SK-N-SH treated with all-trans-retinoic acid at 6 μM for 48 hours (cell line): ENCODE results near the gene PRR5L.

Source experiments
- ATAC-seq: fragments of 200-7000 bp; cut with Tn5 transposase; 3 replicates; pipeline ENCODE4 v1.9.1; 2020; ENCODE audit warnings: mild to moderate bottlenecking, moderate library complexity
- ARNTL ChIP-seq: fragments of 450-650 bp; formaldehyde crosslinking; IDR thresholded peaks from 2 replicates; pipeline ENCODE4 v1.5.0; 2020; ENCODE audit warnings: low read depth, mild to moderate bottlenecking, moderate library complexity, borderline replicate concordance
- BACH2 ChIP-seq: fragments of 250-450 bp; sonication (Bioruptor Pico); IDR thresholded peaks from 2 replicates; pipeline ENCODE4 v1.9.0; 2021; ENCODE audit warnings: mild to moderate bottlenecking, borderline replicate concordance
- CREB5 ChIP-seq: fragments of 250-450 bp; sonication (Bioruptor Pico); IDR thresholded peaks from 2 replicates; pipeline ENCODE4 v1.5.1; 2020; ENCODE audit warnings: low read depth, mild to moderate bottlenecking, moderate library complexity
- CSDC2 ChIP-seq: fragments of 250-450 bp; sonication (Bioruptor Pico); IDR thresholded peaks from 2 replicates; pipeline ENCODE4 v1.5.0; 2020; ENCODE audit warnings: mild to moderate bottlenecking, moderate library complexity
- ESRRG ChIP-seq: fragments of 250-450 bp; sonication (Bioruptor Pico); IDR thresholded peaks from 2 replicates; pipeline ENCODE4 v1.6.1; 2021; ENCODE audit warnings: mild to moderate bottlenecking
- GLIS3 ChIP-seq: fragments of 250-450 bp; sonication (Bioruptor Pico); IDR thresholded peaks from 2 replicates; pipeline ENCODE4 v1.5.0; 2020; ENCODE audit warnings: mild to moderate bottlenecking, moderate library complexity
- ISL1 ChIP-seq: fragments of 250-450 bp; sonication (Bioruptor Pico); IDR thresholded peaks from 2 replicates; pipeline ENCODE4 v2.1.2; 2022; ENCODE audit warnings: mild to moderate bottlenecking, moderate library complexity
- OSR1 ChIP-seq: fragments of 250-450 bp; sonication (Bioruptor Pico); IDR thresholded peaks from 2 replicates; pipeline ENCODE4 v1.8.0; 2022; ENCODE audit warnings: moderate library complexity, mild to moderate bottlenecking, inconsistent platforms
- PATZ1 ChIP-seq: fragments of 250-450 bp; sonication (Bioruptor Pico); IDR thresholded peaks from 2 replicates; pipeline ENCODE4 v1.8.0; 2020; ENCODE audit warnings: mild to moderate bottlenecking, moderate library complexity, borderline replicate concordance
- RARB ChIP-seq: fragments of 250-450 bp; sonication (Bioruptor Pico); IDR thresholded peaks from 2 replicates; pipeline ENCODE4 v1.8.0; 2021; ENCODE audit warnings: mild to moderate bottlenecking, moderate library complexity
- SNAI2 ChIP-seq: fragments of 250-450 bp; sonication (Bioruptor Pico); IDR thresholded peaks from 2 replicates; pipeline ENCODE4 v1.5.0; 2020; ENCODE audit warnings: mild to moderate bottlenecking, moderate library complexity
- TCF4 ChIP-seq: fragments of 250-450 bp; sonication (Bioruptor Pico); IDR thresholded peaks from 2 replicates; pipeline ENCODE4 v1.8.0; 2021; ENCODE audit warnings: mild to moderate bottlenecking, moderate library complexity, borderline replicate concordance
- TOX ChIP-seq: fragments of 250-450 bp; sonication (Bioruptor Pico); IDR thresholded peaks from 2 replicates; pipeline ENCODE4 v1.8.0; 2021; ENCODE audit warnings: mild to moderate bottlenecking, moderate library complexity, borderline replicate concordance
- ZC3H10 ChIP-seq: fragments of 250-450 bp; sonication (Bioruptor Pico); IDR thresholded peaks from 2 replicates; pipeline ENCODE4 v1.5.1; 2021; ENCODE audit warnings: mild to moderate bottlenecking, moderate library complexity
- ZFP3 ChIP-seq: fragments of 250-450 bp; sonication (Bioruptor Pico); IDR thresholded peaks from 2 replicates; pipeline ENCODE4 v1.5.0; 2020; ENCODE audit warnings: mild to moderate bottlenecking, moderate library complexity
- ZFP30 ChIP-seq: fragments of 450-650 bp; formaldehyde crosslinking; IDR thresholded peaks from 2 replicates; pipeline ENCODE4 v1.5.0; 2022; ENCODE audit warnings: mild to moderate bottlenecking, moderate library complexity
- ZNF565 ChIP-seq: fragments of 450-650 bp; formaldehyde crosslinking; conservative IDR thresholded peaks from 2 replicates; pipeline ENCODE4 v1.5.0; 2020; ENCODE audit warnings: low read depth, mild to moderate bottlenecking, moderate library complexity
- ZNF70 ChIP-seq: fragments of 450-650 bp; formaldehyde crosslinking; IDR thresholded peaks from 2 replicates; pipeline ENCODE4 v1.5.0; 2020; ENCODE audit warnings: mild to moderate bottlenecking, moderate library complexity
- ZNF8 ChIP-seq: fragments of 450-650 bp; formaldehyde crosslinking; IDR thresholded peaks from 2 replicates; pipeline ENCODE4 v1.5.0; 2020; ENCODE audit warnings: mild to moderate bottlenecking, moderate library complexity
- TF ChIP-seq, protein P1 (sequence below): fragments of 250-450 bp; sonication (Bioruptor Pico); IDR thresholded peaks from 2 replicates; pipeline ENCODE4 v1.8.0; 2021; ENCODE audit warnings: low read depth, mild to moderate bottlenecking, moderate library complexity, borderline replicate concordance
- TF ChIP-seq, protein P2 (sequence below): fragments of 250-450 bp; sonication (Bioruptor Pico); IDR thresholded peaks from 2 replicates; pipeline ENCODE4 v1.5.0; 2020; ENCODE audit warnings: mild to moderate bottlenecking, moderate library complexity

Gene PRR5L

GRCh38 chr11:36264973-36265344, 31.1 kb upstream of the PRR5L start (continued):
- TF ChIP-seq, protein P1, sequence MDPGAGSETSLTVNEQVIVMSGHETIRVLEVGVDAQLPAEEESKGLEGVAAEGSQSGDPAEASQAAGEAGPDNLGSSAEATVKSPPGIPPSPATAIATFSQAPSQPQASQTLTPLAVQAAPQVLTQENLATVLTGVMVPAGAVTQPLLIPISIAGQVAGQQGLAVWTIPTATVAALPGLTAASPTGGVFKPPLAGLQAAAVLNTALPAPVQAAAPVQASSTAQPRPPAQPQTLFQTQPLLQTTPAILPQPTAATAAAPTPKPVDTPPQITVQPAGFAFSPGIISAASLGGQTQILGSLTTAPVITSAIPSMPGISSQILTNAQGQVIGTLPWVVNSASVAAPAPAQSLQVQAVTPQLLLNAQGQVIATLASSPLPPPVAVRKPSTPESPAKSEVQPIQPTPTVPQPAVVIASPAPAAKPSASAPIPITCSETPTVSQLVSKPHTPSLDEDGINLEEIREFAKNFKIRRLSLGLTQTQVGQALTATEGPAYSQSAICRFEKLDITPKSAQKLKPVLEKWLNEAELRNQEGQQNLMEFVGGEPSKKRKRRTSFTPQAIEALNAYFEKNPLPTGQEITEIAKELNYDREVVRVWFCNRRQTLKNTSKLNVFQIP (CRISPR knock-in tag), result no peak
- TF ChIP-seq CREB5 (no peak), ZFP3 (CRISPR knock-in tag) (no peak)

DNA sequence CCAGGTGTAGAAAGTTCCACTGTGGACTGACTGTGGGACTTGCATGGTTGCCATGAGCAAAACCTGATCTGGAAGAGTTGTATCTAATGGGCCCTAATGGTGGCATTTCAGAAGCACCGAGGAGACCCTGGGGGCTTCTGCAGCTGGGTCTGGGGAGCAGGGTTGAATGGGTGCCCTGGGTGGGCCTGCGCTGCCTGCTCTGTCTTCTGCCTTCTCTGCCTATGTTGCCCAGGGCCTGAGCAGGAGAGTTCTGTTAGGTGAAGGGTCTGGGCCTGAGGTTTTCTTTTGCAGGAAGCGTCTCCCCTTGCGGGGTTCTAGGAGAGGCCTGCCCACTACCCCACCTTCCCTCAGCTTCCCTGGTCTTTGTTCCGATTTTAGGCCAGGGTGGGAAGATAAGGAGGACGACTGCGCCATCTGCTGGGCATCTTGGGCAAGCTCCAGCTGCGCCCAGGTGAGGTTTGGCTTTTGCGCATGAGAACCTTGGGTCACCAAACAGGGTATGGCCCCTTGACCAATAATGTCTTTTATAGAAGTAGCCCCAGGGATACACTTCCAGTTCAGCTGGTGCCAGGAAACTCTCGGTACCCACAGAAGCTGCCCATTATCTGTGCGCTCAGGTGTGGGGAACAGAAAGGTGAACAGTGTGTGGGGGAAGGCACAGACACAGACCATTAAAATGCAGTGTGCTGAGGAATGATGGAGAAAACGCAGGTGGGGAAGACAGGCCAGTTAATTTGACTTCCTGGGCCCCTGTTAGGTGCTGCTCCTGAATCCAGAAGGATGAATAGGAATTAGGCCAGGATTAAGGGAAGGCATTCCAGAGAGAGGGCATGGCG, 30.1 kb upstream of the PRR5L start:
- TF ChIP-seq BACH2 (CRISPR knock-in tag), result no peak
- TF ChIP-seq PATZ1 (CRISPR knock-in tag), result no peak
- no peak for TF ChIP-seq ISL1
- TF ChIP-seq ARNTL (CRISPR knock-in tag), result no peak
- TF ChIP-seq, protein P1 (CRISPR knock-in tag), result no peak
- no peak for TF ChIP-seq CREB5
- TF ChIP-seq ZC3H10 (CRISPR knock-in tag), result no peak
- TF ChIP-seq GLIS3, result no peak
- no peak for TF ChIP-seq OSR1 (CRISPR knock-in tag)
- no peak for TF ChIP-seq RARB
- no peak for TF ChIP-seq TOX
- no peak for TF ChIP-seq TCF4 (CRISPR knock-in tag)
- TF ChIP-seq SNAI2 (CRISPR knock-in tag), result no peak
- TF ChIP-seq ESRRG (CRISPR knock-in tag), result no peak
- no peak for TF ChIP-seq CSDC2 (CRISPR knock-in tag)
- TF ChIP-seq ZNF70 (CRISPR knock-in tag), result no peak
- no peak for TF ChIP-seq ZFP30 (CRISPR knock-in tag)
- no peak for TF ChIP-seq ZNF8 (CRISPR knock-in tag)
- TF ChIP-seq, protein P2, sequence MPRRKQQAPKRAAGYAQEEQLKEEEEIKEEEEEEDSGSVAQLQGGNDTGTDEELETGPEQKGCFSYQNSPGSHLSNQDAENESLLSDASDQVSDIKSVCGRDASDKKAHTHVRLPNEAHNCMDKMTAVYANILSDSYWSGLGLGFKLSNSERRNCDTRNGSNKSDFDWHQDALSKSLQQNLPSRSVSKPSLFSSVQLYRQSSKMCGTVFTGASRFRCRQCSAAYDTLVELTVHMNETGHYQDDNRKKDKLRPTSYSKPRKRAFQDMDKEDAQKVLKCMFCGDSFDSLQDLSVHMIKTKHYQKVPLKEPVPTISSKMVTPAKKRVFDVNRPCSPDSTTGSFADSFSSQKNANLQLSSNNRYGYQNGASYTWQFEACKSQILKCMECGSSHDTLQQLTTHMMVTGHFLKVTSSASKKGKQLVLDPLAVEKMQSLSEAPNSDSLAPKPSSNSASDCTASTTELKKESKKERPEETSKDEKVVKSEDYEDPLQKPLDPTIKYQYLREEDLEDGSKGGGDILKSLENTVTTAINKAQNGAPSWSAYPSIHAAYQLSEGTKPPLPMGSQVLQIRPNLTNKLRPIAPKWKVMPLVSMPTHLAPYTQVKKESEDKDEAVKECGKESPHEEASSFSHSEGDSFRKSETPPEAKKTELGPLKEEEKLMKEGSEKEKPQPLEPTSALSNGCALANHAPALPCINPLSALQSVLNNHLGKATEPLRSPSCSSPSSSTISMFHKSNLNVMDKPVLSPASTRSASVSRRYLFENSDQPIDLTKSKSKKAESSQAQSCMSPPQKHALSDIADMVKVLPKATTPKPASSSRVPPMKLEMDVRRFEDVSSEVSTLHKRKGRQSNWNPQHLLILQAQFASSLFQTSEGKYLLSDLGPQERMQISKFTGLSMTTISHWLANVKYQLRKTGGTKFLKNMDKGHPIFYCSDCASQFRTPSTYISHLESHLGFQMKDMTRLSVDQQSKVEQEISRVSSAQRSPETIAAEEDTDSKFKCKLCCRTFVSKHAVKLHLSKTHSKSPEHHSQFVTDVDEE, result no peak
- ATAC-seq, result peak; percentile 88

DNA sequence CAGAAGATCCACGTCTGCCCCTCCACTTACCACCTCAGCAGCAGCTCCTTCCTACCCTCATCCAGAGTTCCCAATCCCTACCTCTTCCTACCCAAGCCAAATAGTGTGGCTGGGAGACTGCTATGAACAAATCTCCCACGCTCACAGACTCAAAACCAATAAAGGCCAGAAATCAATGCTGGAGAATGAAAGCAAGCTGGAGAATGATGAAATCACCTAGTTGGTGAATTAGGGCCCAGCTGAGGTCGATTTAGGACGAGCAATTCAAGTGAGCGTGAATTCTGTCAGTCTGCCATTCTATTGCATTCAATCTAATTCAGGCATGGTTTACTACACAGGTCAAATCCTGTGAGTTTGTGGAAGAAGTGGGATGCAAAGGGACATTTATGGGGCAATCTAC, 29.3 kb upstream of the PRR5L start:
- ATAC-seq, result no peak
- TF ChIP-seq ZNF565 (CRISPR knock-in tag) (no peak), OSR1 (CRISPR knock-in tag) (no peak), CREB5 (no peak), SNAI2 (CRISPR knock-in tag) (no peak), TOX (no peak), BACH2 (CRISPR knock-in tag) (no peak), ARNTL (CRISPR knock-in tag) (no peak), ZFP30 (CRISPR knock-in tag) (no peak)
- TF ChIP-seq, protein P2, result no peak
